ENCODE measurements around the gene PNPLA1.

Gene PNPLA1

GRCh38 chr6:36317623-36318022 lies 47.8 kb downstream of the PNPLA1 start:
- DNase-seq (ENCODE audit: low spot score), result no peak

GRCh38 chr6:36318690-36319435 lies 49.0 kb downstream of the PNPLA1 start:
- no peak for DNase-seq (ENCODE audit: low spot score)

- no peak for DNase-seq (ENCODE audit: low spot score)
These were observed 49.5 kb downstream of the PNPLA1 start for GRCh38 chr6:36319436-36319762.

GRCh38 chr6:36319821-36320220 lies 50.0 kb downstream of the PNPLA1 start:
- DNase-seq (ENCODE audit: low spot score), result no peak

GRCh38 chr6:36320475-36320874 lies 50.6 kb downstream of the PNPLA1 start:
- no peak for DNase-seq (ENCODE audit: low spot score)

- DNase-seq (ENCODE audit: low spot score), result no peak
These were observed 52.7 kb downstream of the PNPLA1 start for GRCh38 chr6:36322591-36322990.

- no peak for DNase-seq (ENCODE audit: low spot score)
These were observed 53.2 kb downstream of the PNPLA1 start for GRCh38 chr6:36323062-36323461.

- DNase-seq (ENCODE audit: low spot score), result no peak
These were observed 54.3 kb downstream of the PNPLA1 start for GRCh38 chr6:36324191-36324590.

- no peak for DNase-seq (ENCODE audit: low spot score)
These were observed 54.9 kb downstream of the PNPLA1 start for GRCh38 chr6:36324715-36325114.

- no peak for DNase-seq (ENCODE audit: low spot score)
These were observed 56.6 kb downstream of the PNPLA1 start for GRCh38 chr6:36326356-36326995.

- DNase-seq (ENCODE audit: low spot score), result no peak
These were observed 57.5 kb downstream of the PNPLA1 start for GRCh38 chr6:36327226-36327918.

- DNase-seq (ENCODE audit: low spot score), result no peak
These were observed 58.0 kb downstream of the PNPLA1 start for GRCh38 chr6:36327919-36328236.

- DNase-seq (ENCODE audit: low spot score), result no peak
These were observed 58.7 kb downstream of the PNPLA1 start for GRCh38 chr6:36328600-36328999.

- no peak for DNase-seq (ENCODE audit: low spot score)
These were observed 60.0 kb downstream of the PNPLA1 start for GRCh38 chr6:36329798-36330291.

- DNase-seq (ENCODE audit: low spot score), result no peak
These were observed 60.5 kb downstream of the PNPLA1 start for GRCh38 chr6:36330366-36330765.

GRCh38 chr6:36331381-36331780 lies 61.5 kb downstream of the PNPLA1 start:
- no peak for DNase-seq (ENCODE audit: low spot score)

- DNase-seq (ENCODE audit: low spot score), result no peak
These were observed 63.5 kb downstream of the PNPLA1 start for GRCh38 chr6:36333171-36333895.

GRCh38 chr6:36333931-36334725 lies 64.3 kb downstream of the PNPLA1 start:
- no peak for DNase-seq (ENCODE audit: low spot score)

- DNase-seq (ENCODE audit: low spot score), result no peak
These were observed 65.1 kb downstream of the PNPLA1 start for GRCh38 chr6:36334832-36335459.

- DNase-seq (ENCODE audit: low spot score), result no peak
These were observed 65.8 kb downstream of the PNPLA1 start for GRCh38 chr6:36335465-36336207.
